ENCODE data around the gene LRRC40.

GRCh38 chr1:70222716-70223235, 17.4 kb upstream of the LRRC40 start:
- TF ChIP-seq POLR2A (IDR thresholded peaks at IDR 0.05; ENCODE audit: low read depth) (no peak), POLR2AphosphoS5 (IDR thresholded peaks at IDR 0.05) (no peak), CTCF (IDR thresholded peaks at IDR 0.05) (no peak), EP300 (IDR thresholded peaks at IDR 0.05) (no peak)

Data from esophagus muscularis mucosa (tissue), 4 donors.